Uterus (tissue), 2 donors: ENCODE results near the gene SMARCA4.

Experiments
- CTCF ChIP-seq, 4 experiments: fragments of 200-600 bp in 2 of 4; fragments of 450-650 bp in 2 of 4; sonication (generic) in 2 of 4; IDR thresholded peaks; one replicate each; pipeline ENCODE4 v1.5.1; 2016 to 2019; ENCODE audit warnings: antibody characterized with exemption in 4 of 4, mild to moderate bottlenecking in 2 of 4, moderate library complexity in 1 of 4
- POLR2A ChIP-seq, 2 donors: fragments of 450-650 bp; IDR thresholded peaks; one replicate each; pipeline ENCODE4 v1.6.1; 2016; ENCODE audit warnings: antibody characterized with exemption in 2 of 2, mild to moderate bottlenecking in 1 of 2, moderate library complexity in 1 of 2

- TF ChIP-seq CTCF (IDR thresholded peaks at IDR 0.05) (no peak), POLR2A (IDR thresholded peaks at IDR 0.05) (no peak)
These were observed 137.5 kb downstream of the SMARCA4 start for GRCh38 chr19:11098327-11098726.
